K562 (cell line): ENCODE results near the gene SNX25. TPM values are rescaled to one million over a fixed set of nuclear protein-coding genes. Genes with fewer than 3 reads are reported as not detected.

ENCODE experiments used
- CBX5 ChIP-seq: IDR thresholded peaks from 2 replicates; pipeline ENCODE4 v1.6.1; 2014; ENCODE audit warnings: low read depth, borderline replicate concordance
- EGR1 ChIP-seq: fragments of 450-650 bp; conservative IDR thresholded peaks from 2 replicates; pipeline ENCODE4 v1.6.1; 2017; ENCODE audit warnings: mild to moderate bottlenecking
- HDAC3 ChIP-seq: fragments of 450-650 bp; IDR thresholded peaks from 2 replicates; pipeline ENCODE4 v1.6.1; 2018; ENCODE audit warnings: borderline replicate concordance, mild to moderate bottlenecking, moderate library complexity; ENCODE audit not compliant: partially characterized antibody
- IFI16 ChIP-seq: fragments of 250-450 bp; sonication (Bioruptor Pico); IDR thresholded peaks from 2 replicates; pipeline ENCODE4 v2.1.2; 2022; ENCODE audit warnings: mild to moderate bottlenecking, inconsistent platforms
- MAFG ChIP-seq: fragments of 450-650 bp; conservative IDR thresholded peaks from 2 replicates; pipeline ENCODE4 v1.6.1; 2016; ENCODE audit warnings: missing genetic modification characterization, missing compliant biosample characterization
- POLR3G ChIP-seq: IDR thresholded peaks from 2 replicates; pipeline ENCODE4 v1.6.1; 2011; ENCODE audit not compliant: insufficient read length, insufficient replicate concordance; ENCODE audit errors: extremely low read depth
- PRDM10 ChIP-seq: fragments of 450-650 bp; IDR thresholded peaks from 2 replicates; pipeline ENCODE4 v1.6.1; 2018; ENCODE audit not compliant: partially characterized antibody
- PTBP1 ChIP-seq: fragments of 200-400 bp; formaldehyde crosslinking; IDR thresholded peaks from 2 replicates; pipeline ENCODE4 v1.6.1; 2017; ENCODE audit warnings: low read depth, low read length
- RBM17 ChIP-seq: fragments of 200-400 bp; formaldehyde crosslinking; IDR thresholded peaks from 2 replicates; pipeline ENCODE4 v1.6.1; 2017; ENCODE audit warnings: low read depth, mild to moderate bottlenecking, low read length, borderline replicate concordance
- STAT6 ChIP-seq: sonication (generic); formaldehyde crosslinking; IDR thresholded peaks from 2 replicates; pipeline ENCODE4 v1.8.1; 2023; ENCODE audit warnings: mild to moderate bottlenecking, missing genetic modification reagents
- ZBTB1 ChIP-seq: sonication (generic); formaldehyde crosslinking; IDR thresholded peaks from 2 replicates; pipeline ENCODE4 v1.8.1; 2023; ENCODE audit warnings: missing genetic modification reagents, low read depth, mild to moderate bottlenecking, borderline replicate concordance
- ZMIZ1 ChIP-seq, 2 experiments: fragments of 150-350 bp in 1 of 2; IDR thresholded peaks; 2 replicates each; pipeline ENCODE4 v1.6.1; 2012 to 2016; ENCODE audit warnings: low read depth in 2 of 2, low read length in 2 of 2, mild to moderate bottlenecking in 1 of 2, moderate library complexity in 1 of 2
- ZNF197 ChIP-seq: fragments of 200-800 bp; sonication (Bioruptor generic); IDR thresholded peaks from 2 replicates; pipeline ENCODE4 v1.6.1; 2016; ENCODE audit warnings: low read depth, missing genetic modification characterization, missing compliant biosample characterization
- ZNF354B ChIP-seq: fragments of 250-450 bp; sonication (Bioruptor Pico); IDR thresholded peaks from 2 replicates; pipeline ENCODE4 v1.4.0; 2020
- ZNF384 ChIP-seq: IDR thresholded peaks from 2 replicates; pipeline ENCODE4 v1.6.1; 2012; ENCODE audit warnings: low read depth, low read length, improper control_type of control experiment
- ZNF551 ChIP-seq: fragments of 250-450 bp; sonication (Bioruptor Pico); IDR thresholded peaks from 2 replicates; pipeline ENCODE4 v1.5.0; 2021; ENCODE audit warnings: mild to moderate bottlenecking, moderate library complexity
- ZSCAN32 ChIP-seq: fragments of 450-650 bp; formaldehyde crosslinking; IDR thresholded peaks from 2 replicates; pipeline ENCODE4 v1.4.0; 2020; ENCODE audit warnings: mild to moderate bottlenecking, moderate library complexity
- polyA plus RNA-seq, 8 experiments: library from polyadenylated mRNA; depleted of rRNA in 4 of 8; stranded (reverse) in 5 of 8; unstranded in 3 of 8; fragments of >200 nt; fragmentation: Nextera tagmentation in 2 of 8; fragmentation: Illumina TruSeq in 1 of 8; extraction: Ambion mirVana in 2 of 8; extraction: Trizol in 1 of 8; gene quantifications; 2 replicates each; pipeline versions ENCODE4 v1.2.1 to v1.2.3, GENCODE V29; 2011 to 2014; ENCODE audit warnings: inconsistent platforms in 1 of 8, missing spikeins in 1 of 8
- total RNA-seq, 7 experiments: library from RNA; depleted of rRNA in 6 of 7; stranded (reverse); fragments of >200 nt in 6 of 7; fragmentation: Illumina TruSeq in 2 of 7; extraction: Trizol in 2 of 7; gene quantifications; 2 replicates each; pipeline versions ENCODE4 v1.2.1 to v1.2.3, GENCODE V29; 2011 to 2021; ENCODE audit warnings: low replicate concordance in 1 of 7

Gene SNX25
- total and polyA plus RNA-seq, 9 of the 15 experiments (the other 6 are each of a cell fraction or from before 2014, with no cell fraction given): 2.5 to 23.4 (median 13.3) TPM

- peak; percentile 44 for TF ChIP-seq PRDM10
- TF ChIP-seq POLR3G: no peak
- no peak for TF ChIP-seq ZNF197 (CRISPR knock-in tag)
- no peak for TF ChIP-seq MAFG (tag)
- no peak for TF ChIP-seq RBM17
- TF ChIP-seq ZSCAN32 (CRISPR knock-in tag): no peak
- TF ChIP-seq ZNF551 (CRISPR knock-in tag): no peak
- TF ChIP-seq CBX5: no peak
- no peak for TF ChIP-seq PTBP1
- peak in 1 of 2 experiments; percentile 55; a peak in 1 of 4 replicates for TF ChIP-seq ZMIZ1 (IDR thresholded peaks at IDR 0.05; ENCODE audit: low read depth in 2 of 2, low read length in 2 of 2)
- TF ChIP-seq HDAC3: peak; percentile 44
- TF ChIP-seq EGR1: no peak
- TF ChIP-seq STAT6: no peak
- TF ChIP-seq ZBTB1 (CRISPR knock-in tag): no peak
- peak; percentile 64 for TF ChIP-seq ZNF384
- TF ChIP-seq IFI16 (CRISPR knock-in tag): no peak
- TF ChIP-seq ZNF354B: no peak
Measured at GRCh38 chr4:185201977-185202962, 7.1 kb upstream of the SNX25 start (continued).
